Transverse colon (tissue), 4 donors: Measurements from ENCODE around the gene ZNF804A.

Experiments
- CTCF ChIP-seq, 5 experiments: fragments of 200-600 bp in 3 of 5; fragments of 450-650 bp in 2 of 5; sonication (generic) in 3 of 5; IDR thresholded peaks; 1 replicate in 2 of 5; 2 replicates in 3 of 5; pipeline ENCODE4 v1.5.1; 2016 to 2017; ENCODE audit warnings: antibody characterized with exemption in 5 of 5, inconsistent platforms in 3 of 5, mild to moderate bottlenecking in 2 of 5, moderate library complexity in 1 of 5
- EP300 ChIP-seq: sonication (generic); formaldehyde crosslinking; IDR thresholded peaks from one replicate; pipeline ENCODE4 v1.6.1; 2017; ENCODE audit warnings: antibody characterized with exemption, low read depth
- POLR2A ChIP-seq: fragments of 450-650 bp; IDR thresholded peaks from one replicate; pipeline ENCODE4 v1.6.1; 2016; ENCODE audit warnings: antibody characterized with exemption, mild to moderate bottlenecking, moderate library complexity
- POLR2AphosphoS5 ChIP-seq, 3 donors: sonication (generic); formaldehyde crosslinking; IDR thresholded peaks; one replicate each; pipeline ENCODE4 v1.6.1; 2016; ENCODE audit warnings: antibody characterized with exemption in 3 of 3

GRCh38 chr2:184927040-184927439 lies 328.7 kb downstream of the ZNF804A start:
- TF ChIP-seq POLR2A (no peak), CTCF (IDR thresholded peaks at IDR 0.05) (no peak), POLR2AphosphoS5 (IDR thresholded peaks at IDR 0.05) (no peak), EP300 (no peak)
